Fibroblast of gingiva (primary cell): ENCODE data around the gene CAPN7.

Source experiments
- DNase-seq: peaks from one replicate; pipeline ENCODE4 v3.0.0-alpha.2; 2011; ENCODE audit warnings: low read depth

Gene CAPN7

GRCh38 chr3:15199493-15200105 is 6.4 kb upstream of the CAPN7 start:
- no peak for DNase-seq

- no peak for DNase-seq
These were observed 2.0 kb upstream of the CAPN7 start for GRCh38 chr3:15204005-15204404.

GRCh38 chr3:15205482-15205933 is 538 bp upstream of the CAPN7 start:
- no peak for DNase-seq

- peak; percentile 29 for DNase-seq
These were observed 873 bp downstream of the CAPN7 start for GRCh38 chr3:15206662-15207576.

- DNase-seq, result no peak
These were observed 1.9 kb downstream of the CAPN7 start for GRCh38 chr3:15207836-15208504.

GRCh38 chr3:15211937-15212336 is 5.9 kb downstream of the CAPN7 start:
- no peak for DNase-seq

GRCh38 chr3:15214758-15215157 is 8.7 kb downstream of the CAPN7 start:
- DNase-seq, result peak; percentile 52

- DNase-seq, result peak; percentile 52
These were observed 9.9 kb downstream of the CAPN7 start for GRCh38 chr3:15215996-15216395.

- no peak for DNase-seq
These were observed 10.5 kb downstream of the CAPN7 start for GRCh38 chr3:15216501-15216900.

- no peak for DNase-seq
These were observed 11.1 kb downstream of the CAPN7 start for GRCh38 chr3:15217011-15217671.

- DNase-seq, result no peak
These were observed 11.8 kb downstream of the CAPN7 start for GRCh38 chr3:15217841-15218267.

GRCh38 chr3:15218689-15219088 is 12.6 kb downstream of the CAPN7 start:
- DNase-seq, result no peak

GRCh38 chr3:15220056-15220455 is 14.0 kb downstream of the CAPN7 start:
- DNase-seq, result no peak

GRCh38 chr3:15220661-15221060 is 14.6 kb downstream of the CAPN7 start:
- DNase-seq, result no peak

- no peak for DNase-seq
These were observed 15.7 kb downstream of the CAPN7 start for GRCh38 chr3:15221574-15222217.

GRCh38 chr3:15223685-15224572 is 17.9 kb downstream of the CAPN7 start:
- no peak for DNase-seq

GRCh38 chr3:15228147-15228546 is 22.1 kb downstream of the CAPN7 start:
- no peak for DNase-seq

GRCh38 chr3:15229262-15229661 is 23.2 kb downstream of the CAPN7 start:
- no peak for DNase-seq

GRCh38 chr3:15241341-15241740 is 35.3 kb downstream of the CAPN7 start:
- DNase-seq, result no peak

- no peak for DNase-seq
These were observed 37.9 kb downstream of the CAPN7 start for GRCh38 chr3:15243822-15244482.
